Measurements from ENCODE around the gene SWAP70. TPM values are rescaled to one million over a fixed set of nuclear protein-coding genes. Genes with fewer than 3 reads are reported as not detected.

The SWAP70 gene
- total and polyA plus RNA-seq, 2 of the 13 experiments (the other 11 are each of a cell fraction or from before 2014, with no cell fraction given): 4.6 to 8.7 TPM

DNA sequence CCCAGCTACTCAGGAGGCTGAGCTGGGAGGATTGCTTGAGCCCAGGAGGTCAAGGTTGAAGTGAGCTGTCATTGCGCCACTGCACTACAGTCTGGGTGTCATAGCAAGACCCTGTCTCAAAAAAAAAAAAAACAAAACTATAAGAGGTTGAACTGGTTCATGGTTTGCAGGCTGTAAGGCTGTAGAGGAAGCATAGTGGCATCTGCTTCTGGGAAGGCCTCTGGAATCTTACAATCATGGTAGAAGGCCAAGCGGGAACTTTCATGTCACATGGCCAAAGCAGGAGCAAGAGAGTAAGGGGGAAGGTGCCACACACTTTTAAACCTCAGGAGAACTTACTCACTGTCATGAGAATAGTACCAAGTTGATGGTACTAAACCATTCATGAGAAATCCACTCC is 109.6 kb downstream of the SWAP70 start:
- no peak overlapping the region for H3K4me2 ChIP-seq (ENCODE audit: low read depth, low read length)
- DNase-seq (ENCODE audit: low spot score) (no peak), ATAC-seq (no peak), FAIRE-seq (no peak)
- ChIA-PET POLR2A (interaction anchor here (1.0 kb wide), 1 partner anchor 14 kb away, joined by 3 read pairs; no protein-coding TSS in a partner anchor), CTCF (ENCODE audit: low intra/inter-chr PET ratio, low total read pairs) (no interaction called here)
- H2AFZ ChIP-seq (ENCODE audit: low read length): no peak overlapping the region
- no peak overlapping the region for H3K4me3 ChIP-seq (replicated peaks in 1 of 3; ENCODE audit: insufficient read depth in 1 of 3, low read depth in 2 of 3, low read length in 3 of 3)
- 97% methylated on average over 2 of the region's 2 CpGs for WGBS (ENCODE audit: low lambda C conversion rate)
- no peaks in the 10 kb centered on the region for H3K27me3 ChIP-seq (ENCODE audit: control insufficient read depth in 1 of 2, insufficient read depth in 2 of 2, low read length in 2 of 2)
- H3K9ac ChIP-seq (ENCODE audit: insufficient read depth, low read depth, low read length): no peak overlapping the region
- in situ Hi-C loops (cut with HindIII; ENCODE audit: extremely low pct_ligation_motif_present, low pct_unique_long_range_greater_than_20kb): no loop called here
- no TSS peak for BruUV-seq (replicated peaks)
- no peaks in the 10 kb centered on the region for H4K20me1 ChIP-seq (ENCODE audit: insufficient read depth, low read length)
- H3K36me3 ChIP-seq (replicated peaks in 1 of 2; ENCODE audit: control insufficient read depth in 1 of 2, insufficient read depth in 2 of 2, low read length in 2 of 2): peaks cover 0 to 2% of the 10 kb centered on the region in 2 experiments; a peak in 3 of 5 replicates
- no peaks in the 10 kb centered on the region for H3K9me3 ChIP-seq (ENCODE audit: low read length)
- TF ChIP-seq IKZF1 (IDR thresholded peaks at IDR 0.05) (no peak), FOXP1 (IDR thresholded peaks at IDR 0.05) (no peak), FOXP1 (CRISPR knock-in tag; IDR thresholded peaks at IDR 0.05) (no peak)
- TF ChIP-seq, protein P1, sequence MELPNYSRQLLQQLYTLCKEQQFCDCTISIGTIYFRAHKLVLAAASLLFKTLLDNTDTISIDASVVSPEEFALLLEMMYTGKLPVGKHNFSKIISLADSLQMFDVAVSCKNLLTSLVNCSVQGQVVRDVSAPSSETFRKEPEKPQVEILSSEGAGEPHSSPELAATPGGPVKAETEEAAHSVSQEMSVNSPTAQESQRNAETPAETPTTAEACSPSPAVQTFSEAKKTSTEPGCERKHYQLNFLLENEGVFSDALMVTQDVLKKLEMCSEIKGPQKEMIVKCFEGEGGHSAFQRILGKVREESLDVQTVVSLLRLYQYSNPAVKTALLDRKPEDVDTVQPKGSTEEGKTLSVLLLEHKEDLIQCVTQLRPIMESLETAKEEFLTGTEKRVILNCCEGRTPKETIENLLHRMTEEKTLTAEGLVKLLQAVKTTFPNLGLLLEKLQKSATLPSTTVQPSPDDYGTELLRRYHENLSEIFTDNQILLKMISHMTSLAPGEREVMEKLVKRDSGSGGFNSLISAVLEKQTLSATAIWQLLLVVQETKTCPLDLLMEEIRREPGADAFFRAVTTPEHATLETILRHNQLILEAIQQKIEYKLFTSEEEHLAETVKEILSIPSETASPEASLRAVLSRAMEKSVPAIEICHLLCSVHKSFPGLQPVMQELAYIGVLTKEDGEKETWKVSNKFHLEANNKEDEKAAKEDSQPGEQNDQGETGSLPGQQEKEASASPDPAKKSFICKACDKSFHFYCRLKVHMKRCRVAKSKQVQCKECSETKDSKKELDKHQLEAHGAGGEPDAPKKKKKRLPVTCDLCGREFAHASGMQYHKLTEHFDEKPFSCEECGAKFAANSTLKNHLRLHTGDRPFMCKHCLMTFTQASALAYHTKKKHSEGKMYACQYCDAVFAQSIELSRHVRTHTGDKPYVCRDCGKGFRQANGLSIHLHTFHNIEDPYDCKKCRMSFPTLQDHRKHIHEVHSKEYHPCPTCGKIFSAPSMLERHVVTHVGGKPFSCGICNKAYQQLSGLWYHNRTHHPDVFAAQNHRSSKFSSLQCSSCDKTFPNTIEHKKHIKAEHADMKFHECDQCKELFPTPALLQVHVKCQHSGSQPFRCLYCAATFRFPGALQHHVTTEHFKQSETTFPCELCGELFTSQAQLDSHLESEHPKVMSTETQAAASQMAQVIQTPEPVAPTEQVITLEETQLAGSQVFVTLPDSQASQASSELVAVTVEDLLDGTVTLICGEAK (IDR thresholded peaks at IDR 0.05): no peak
- TF ChIP-seq, protein P1 (CRISPR knock-in tag; IDR thresholded peaks at IDR 0.05): no peak
- H3K4me1 ChIP-seq (ENCODE audit: insufficient read depth, low read length): no peaks in the 10 kb centered on the region
- no peak overlapping the region for H3K27ac ChIP-seq (ENCODE audit: extremely low read length, insufficient read depth, low read length)
- H3K79me2 ChIP-seq (ENCODE audit: insufficient read depth, low read length): no peaks in the 10 kb centered on the region
- intact Hi-C loops (cut with micrococcal nuclease; ENCODE audit: unreplicated experiment): no loop called here
